ENCODE results near the gene MFAP3.

GRCh38 chr5:154071799-154072413, 33.1 kb downstream of the MFAP3 start:
- TF ChIP-seq POLR2AphosphoS5 (IDR thresholded peaks at IDR 0.05) (no peak), CTCF (IDR thresholded peaks at IDR 0.05) (no peak)
